ENCODE measurements around the gene SCAPER.
"Not testable (repeated sequence)": the region's sequence is repeated elsewhere in the genome, so short reads cannot be mapped to it uniquely, and the experiment has no call there.

Gene SCAPER

DNA sequence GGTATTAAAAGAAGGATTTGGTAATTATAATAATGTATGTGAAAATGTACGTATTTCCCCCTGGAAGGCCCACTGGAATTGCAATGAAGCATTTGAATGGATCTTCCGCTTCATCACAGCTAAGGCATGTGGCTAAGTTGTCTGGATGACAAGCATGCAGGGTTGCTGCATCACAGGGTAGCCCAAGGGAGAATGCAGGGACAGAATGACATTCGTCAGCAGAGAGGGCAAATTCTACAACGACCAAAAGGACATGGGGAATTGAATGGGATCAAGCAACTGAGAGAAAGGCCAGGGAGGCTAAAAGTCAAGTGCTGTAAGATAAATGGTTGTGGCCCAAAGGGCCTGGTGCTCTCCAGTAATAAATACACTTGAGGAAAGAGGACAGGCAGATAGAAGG is 473.2 kb downstream of the SCAPER start:
- no peak for FAIRE-seq
- no peak for DNase-seq (ENCODE audit: low spot score)

- not testable (repeated sequence) for DNase-seq (ENCODE audit: low spot score); FAIRE-seq
Observed at GRCh38 chr15:76430711-76431110, 474.4 kb downstream of the SCAPER start.

GRCh38 chr15:76429661-76430060 is 475.5 kb downstream of the SCAPER start:
- no peak for DNase-seq (ENCODE audit: low spot score)
- FAIRE-seq, result no peak

DNA sequence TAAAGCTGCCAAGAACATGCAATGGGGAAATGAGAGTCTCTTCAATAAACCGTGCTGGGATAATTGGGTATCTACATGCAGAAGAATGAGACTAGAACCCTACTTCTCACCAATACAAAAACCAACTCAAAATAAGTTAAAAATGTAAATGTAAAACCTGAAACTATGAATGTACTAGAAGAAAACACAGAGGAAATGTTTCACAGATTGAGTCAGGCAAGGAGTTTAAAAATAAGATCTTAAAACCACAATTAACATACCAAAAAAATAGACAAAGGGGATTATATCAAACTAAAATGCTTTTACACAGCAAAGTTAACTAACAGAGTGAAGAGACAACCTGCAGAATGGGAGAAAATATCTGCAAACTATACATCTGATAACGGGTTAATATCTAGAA is 478.2 kb downstream of the SCAPER start:
- DNase-seq (ENCODE audit: low spot score), result no peak
- FAIRE-seq, result no peak

GRCh38 chr15:76418352-76419140 is 486.6 kb downstream of the SCAPER start:
- no peak for DNase-seq (ENCODE audit: low spot score)
- no peak for FAIRE-seq

- FAIRE-seq (no peak), DNase-seq (ENCODE audit: low spot score) (no peak)
Observed at GRCh38 chr15:76401285-76401684, 503.9 kb downstream of the SCAPER start.

DNA sequence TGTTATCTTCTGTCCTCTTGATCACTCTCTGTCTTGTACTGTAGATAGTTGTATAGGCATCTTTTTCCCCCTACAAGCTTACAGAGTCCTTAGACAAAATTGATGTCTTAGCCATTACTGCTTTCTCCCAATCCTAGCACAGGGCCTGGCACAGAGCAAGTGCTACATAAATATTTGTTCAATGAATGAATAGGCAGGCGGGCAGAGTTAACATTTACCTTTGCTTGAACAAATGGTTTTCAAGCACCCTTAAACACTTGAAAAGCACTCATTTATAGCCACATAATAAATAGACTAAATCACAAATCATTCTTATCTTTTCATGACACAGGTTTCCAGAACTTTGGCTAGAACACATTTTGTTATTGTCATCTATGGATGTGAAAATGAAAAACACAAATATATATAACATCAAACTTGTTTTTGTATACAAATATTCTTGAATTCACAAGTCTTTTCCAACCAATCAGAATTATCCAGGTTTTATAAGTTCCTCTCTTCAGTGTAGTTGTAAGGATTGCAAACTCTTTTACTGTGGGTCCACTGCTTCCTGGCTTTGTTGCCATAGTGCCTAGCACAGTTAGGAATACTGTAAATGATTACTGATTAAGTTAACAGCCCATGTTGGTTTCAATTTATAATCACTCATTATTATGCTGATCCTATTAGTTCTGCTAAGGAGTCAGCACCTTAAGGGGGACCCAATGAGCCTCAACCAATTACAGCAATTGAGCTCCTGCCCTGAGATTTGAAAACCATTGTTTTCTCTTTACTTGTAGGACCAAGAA is 506.6 kb downstream of the SCAPER start:
- FAIRE-seq, result no peak

GRCh38 chr15:76393614-76394013 is 511.5 kb downstream of the SCAPER start:
- DNase-seq (ENCODE audit: low spot score) (peak; percentile 52), FAIRE-seq (no peak)

More for the DNA sequence above, 506.6 kb downstream of the SCAPER start:
- no peak for DNase-seq (ENCODE audit: low spot score)

DNA sequence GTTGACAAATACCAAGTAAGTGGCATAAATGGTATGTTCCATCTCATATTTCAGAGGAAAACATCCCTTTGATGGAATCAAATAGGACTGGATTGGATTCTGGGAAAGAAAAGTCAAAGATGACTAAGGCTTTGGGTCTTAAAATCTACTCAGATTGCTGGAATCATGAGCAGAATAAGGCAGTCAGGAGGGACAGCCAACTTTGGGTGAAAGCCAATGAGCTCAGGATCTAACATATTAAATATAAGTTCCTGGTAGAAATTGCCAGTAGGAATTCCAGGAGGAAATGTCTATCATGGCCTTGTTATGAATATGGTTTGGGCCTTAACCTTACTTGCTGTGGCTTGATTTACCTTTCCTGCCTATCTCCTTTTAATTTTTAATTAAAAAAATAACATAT is 513.3 kb downstream of the SCAPER start:
- FAIRE-seq (no peak), DNase-seq (ENCODE audit: low spot score) (no peak)

DNA sequence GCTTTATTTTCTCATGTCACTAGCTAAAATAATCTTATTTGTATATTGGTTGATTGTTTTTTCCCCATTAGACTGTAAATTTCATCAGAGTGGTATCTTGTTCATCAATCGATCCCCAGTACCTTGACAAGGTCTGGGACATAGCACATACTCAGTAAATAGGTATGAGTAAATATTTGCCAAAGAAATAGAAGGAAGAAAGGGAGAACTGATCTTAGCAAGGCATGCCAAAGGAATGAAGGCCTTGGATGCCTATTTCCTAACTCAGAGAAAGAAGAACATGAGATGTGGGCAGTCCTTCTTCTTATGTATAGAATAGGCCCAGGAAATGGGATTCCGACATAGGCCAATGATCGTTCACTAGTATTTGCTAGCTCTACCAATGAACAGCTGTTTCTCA is 513.8 kb downstream of the SCAPER start:
- no peak for FAIRE-seq
- no peak for DNase-seq (ENCODE audit: low spot score)

GRCh38 chr15:76390571-76390970 is 514.6 kb downstream of the SCAPER start:
- no peak for FAIRE-seq
- DNase-seq (ENCODE audit: low spot score), result no peak

GRCh38 chr15:76386926-76387325 is 518.2 kb downstream of the SCAPER start:
- DNase-seq (ENCODE audit: low spot score) (no peak), FAIRE-seq (no peak)

DNA sequence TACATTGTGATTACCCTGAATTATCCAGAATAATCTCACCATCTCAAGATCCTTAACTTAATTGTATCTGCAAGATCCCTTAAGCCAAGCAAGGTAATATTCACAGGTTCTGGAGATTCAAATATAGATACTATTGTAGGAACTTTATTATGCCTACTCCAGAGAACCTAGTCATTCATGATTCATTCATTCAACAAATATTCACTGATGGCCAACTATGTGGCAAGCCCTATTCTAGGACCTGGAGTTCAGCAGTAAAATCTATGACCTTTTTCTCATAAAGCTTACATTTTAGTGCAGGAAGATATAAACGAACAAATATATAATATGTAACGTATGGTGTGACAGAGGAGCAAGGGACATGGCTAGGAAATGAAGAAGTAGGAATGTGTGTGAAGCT is 519.0 kb downstream of the SCAPER start:
- DNase-seq (ENCODE audit: low spot score), result no peak
- no peak for FAIRE-seq

DNA sequence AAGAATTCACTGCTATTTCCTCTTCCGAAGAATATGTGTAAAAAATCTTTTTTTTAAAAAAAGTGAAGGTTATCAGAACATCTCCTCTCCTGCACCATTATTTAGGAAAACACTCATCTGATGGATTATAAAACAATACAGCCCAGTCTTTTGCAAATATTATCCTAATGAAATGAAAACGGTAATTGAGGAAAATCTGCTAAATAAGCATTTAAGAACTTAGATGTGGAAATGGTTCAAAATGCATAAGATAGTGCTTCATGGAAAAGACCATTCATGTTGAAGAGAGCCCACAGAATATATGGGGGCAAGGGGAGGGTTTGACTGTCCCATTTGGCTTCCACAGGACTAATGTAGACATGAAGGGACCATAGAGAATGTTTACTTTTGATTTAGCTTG is 520.7 kb downstream of the SCAPER start:
- FAIRE-seq, result no peak
- no peak for DNase-seq (ENCODE audit: low spot score)

DNA sequence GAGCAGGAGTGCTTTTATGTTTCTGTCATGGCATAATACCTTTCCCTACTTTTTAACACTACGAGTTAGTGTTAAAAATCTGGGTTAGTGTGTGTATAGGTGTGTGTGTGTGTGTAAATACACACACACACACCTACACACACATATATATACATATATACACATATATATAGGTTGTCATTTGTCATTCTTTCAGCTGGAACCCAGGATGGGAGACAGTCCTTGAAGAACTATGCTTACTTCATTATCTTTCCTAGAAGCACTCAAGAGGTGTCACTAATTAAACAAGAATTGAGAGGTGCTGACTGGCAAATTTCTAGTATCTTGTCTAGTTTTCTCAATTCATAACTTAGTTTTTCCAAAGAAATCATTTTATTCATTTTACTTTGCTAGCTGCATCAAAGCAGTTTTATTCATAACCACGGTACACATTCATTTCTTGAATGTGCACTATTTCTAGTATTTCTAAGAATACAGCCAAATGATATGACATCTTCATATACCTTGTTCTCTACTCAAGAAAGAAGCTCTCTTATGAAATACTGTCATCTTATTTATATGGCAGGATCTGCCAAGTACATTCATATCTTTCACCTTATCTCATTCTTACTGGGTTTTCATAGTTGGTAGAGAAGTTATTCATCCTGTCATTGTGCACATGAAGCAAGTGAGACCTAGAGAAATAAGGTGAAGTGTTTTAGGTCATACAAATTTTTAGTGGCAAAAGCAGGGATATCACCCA is 522.0 kb downstream of the SCAPER start:
- no peak for DNase-seq (ENCODE audit: low spot score)
- FAIRE-seq, result no peak

DNA sequence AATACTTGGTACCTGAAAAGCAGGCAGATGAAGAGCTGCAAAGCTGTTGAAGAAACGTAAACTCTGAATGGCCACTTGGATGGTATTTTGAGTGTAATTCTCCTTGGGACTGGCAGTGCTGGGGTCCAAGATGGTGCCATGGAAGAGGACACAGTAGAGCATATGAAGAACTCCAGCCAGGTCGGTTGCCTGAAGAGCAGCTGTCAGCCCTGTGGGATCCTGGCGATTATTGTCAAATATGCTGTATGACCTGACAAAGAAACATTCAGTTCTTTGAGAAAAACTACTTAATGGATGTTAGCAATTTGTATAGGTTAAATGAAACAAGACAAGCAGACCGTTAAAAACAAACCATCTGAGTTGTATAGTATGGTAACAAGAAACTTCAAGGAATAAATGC is 523.8 kb downstream of the SCAPER start:
- no peak for FAIRE-seq

DNA sequence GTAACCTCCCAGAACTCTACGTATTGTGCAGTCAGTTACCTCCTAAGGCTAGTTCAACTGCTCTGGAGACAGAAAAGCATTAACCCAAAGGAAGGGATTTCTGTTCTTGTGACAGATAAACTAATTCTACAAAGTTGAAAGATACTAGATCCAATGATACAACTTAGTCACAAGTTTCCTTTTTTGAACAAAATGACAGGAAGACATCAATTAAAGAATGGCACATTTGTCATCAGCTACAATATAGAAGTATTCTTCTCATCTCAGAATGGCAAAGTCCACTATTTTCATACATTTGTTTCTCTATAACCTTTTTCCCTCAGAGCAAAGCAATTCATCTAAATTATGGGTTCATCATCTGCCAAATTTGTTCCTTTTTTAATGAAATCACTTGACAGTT is 524.9 kb downstream of the SCAPER start:
- FAIRE-seq, result no peak

More for the DNA sequence above, 523.8 kb downstream of the SCAPER start:
- no peak for DNase-seq (ENCODE audit: low spot score)

DNA sequence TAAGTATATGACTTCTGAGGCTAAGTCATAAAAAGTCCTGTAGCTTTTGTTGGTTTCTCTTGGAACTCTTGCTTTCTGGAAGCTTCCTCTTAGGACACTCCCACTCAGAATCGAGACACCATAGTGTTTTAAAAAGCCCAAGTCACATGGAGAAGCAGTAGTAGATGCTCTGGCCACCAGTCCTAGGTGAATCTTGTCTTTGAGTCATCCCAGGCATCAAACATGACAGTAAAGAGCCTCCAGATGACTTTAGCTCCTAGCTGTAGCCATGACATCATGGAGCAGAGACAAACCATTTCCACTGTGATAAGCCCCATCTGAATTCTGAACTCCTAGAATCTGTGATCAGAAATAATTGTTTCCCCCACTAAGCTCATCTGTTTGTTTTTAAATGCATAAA is 526.4 kb downstream of the SCAPER start:
- FAIRE-seq (no peak), DNase-seq (ENCODE audit: low spot score) (no peak)

More for the DNA sequence above, 524.9 kb downstream of the SCAPER start:
- no peak for DNase-seq (ENCODE audit: low spot score)

GRCh38 chr15:76377751-76378150 is 527.4 kb downstream of the SCAPER start:
- DNase-seq (ENCODE audit: low spot score), result no peak
- no peak for FAIRE-seq

- no peak for FAIRE-seq
Observed at GRCh38 chr15:76377217-76377616, 527.9 kb downstream of the SCAPER start.

GRCh38 chr15:76376816-76377215 is 528.3 kb downstream of the SCAPER start:
- DNase-seq (ENCODE audit: low spot score), result no peak
- FAIRE-seq, result no peak

More at GRCh38 chr15:76377217-76377616, 527.9 kb downstream of the SCAPER start:
- DNase-seq (ENCODE audit: low spot score), result no peak

GRCh38 chr15:76376029-76376428 is 529.1 kb downstream of the SCAPER start:
- FAIRE-seq (no peak), DNase-seq (ENCODE audit: low spot score) (no peak)

All from RCC 7860 (cell line).